ENCODE results near the gene ORC4. TPM values are rescaled to one million over a fixed set of nuclear protein-coding genes. Genes with fewer than 3 reads are reported as not detected.
"Not testable (repeated sequence)": the region's sequence is repeated elsewhere in the genome, so short reads cannot be mapped to it uniquely, and the experiment has no call there.

ORC4 gene
- polyA plus RNA-seq, 1 donor from 2014 or later = 42.7 TPM

DNA sequence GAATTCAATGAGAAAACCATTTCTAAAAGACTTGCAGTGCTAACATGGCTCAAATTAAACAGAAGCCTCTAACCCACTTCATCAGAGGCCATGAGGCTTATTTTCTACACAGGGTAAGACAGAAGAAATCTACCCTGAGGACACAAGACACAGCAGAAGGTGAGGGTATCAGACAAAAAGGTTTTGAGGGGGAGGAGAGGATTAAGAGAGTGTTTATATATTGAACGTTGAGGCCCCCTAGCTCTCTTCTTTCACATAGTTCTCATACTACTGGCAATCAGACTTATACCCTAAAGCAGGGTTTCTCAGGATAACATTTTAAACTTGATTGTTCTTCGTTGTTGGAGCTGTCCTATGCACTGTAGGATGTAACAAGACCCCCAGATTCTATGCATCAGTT, 21.4 kb downstream of the ORC4 start:
- Mint-ChIP-seq H3K4me3 (no peak overlapping the region), H3K36me3 (peaks cover 14% of the 10 kb centered on the region)

DNA sequence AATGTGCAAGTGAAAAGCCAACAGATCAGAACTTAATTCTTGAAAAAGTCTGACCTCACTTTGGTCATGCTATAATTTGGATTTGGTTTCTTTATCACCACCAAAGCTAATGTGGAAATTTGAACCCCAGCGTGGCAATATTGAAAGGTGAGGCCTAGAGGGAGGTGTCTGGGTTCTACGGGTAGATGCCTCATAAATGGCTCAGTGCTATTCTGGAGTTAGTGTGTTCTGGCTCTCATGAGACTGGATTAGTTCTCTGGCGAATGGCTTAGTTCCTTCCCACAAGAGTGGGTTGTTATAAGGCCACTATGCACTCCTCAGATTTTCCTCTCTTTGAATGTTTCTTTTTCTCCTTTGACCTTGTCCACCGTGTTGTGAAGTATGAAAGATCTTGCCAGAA, 22.3 kb downstream of the ORC4 start:
- Mint-ChIP-seq H3K4me3 (no peak overlapping the region), H3K27ac (peak overlapping the region in 1 of 3 donors; percentile 19), H3K27me3 (no peaks in the 10 kb centered on the region), H3K36me3 (peaks cover 14% of the 10 kb centered on the region), H3K9me3 (peaks cover 2 to 19% (median 5%) of the 10 kb centered on the region in 3 donors), H3K4me1 (peaks cover 26 to 41% (median 30%) of the 10 kb centered on the region in 3 donors)

More for the DNA sequence above, 21.4 kb downstream of the ORC4 start:
- H3K4me1 Mint-ChIP-seq = peaks cover 31 to 45% (median 34%) of the 10 kb centered on the region in 3 donors
- peak overlapping the region in 1 of 3 donors; percentile 19 for H3K27ac Mint-ChIP-seq
- H3K9me3 Mint-ChIP-seq = peaks cover 2 to 19% (median 5%) of the 10 kb centered on the region in 3 donors
- no peaks in the 10 kb centered on the region for H3K27me3 Mint-ChIP-seq

- H3K27ac Mint-ChIP-seq = no peak overlapping the region
- H3K36me3 Mint-ChIP-seq = peaks cover 11% of the 10 kb centered on the region
- H3K9me3 Mint-ChIP-seq = peaks cover 0 to 11% (median 0%) of the 10 kb centered on the region in 3 donors
- H3K4me3 Mint-ChIP-seq = no peak overlapping the region
- H3K4me1 Mint-ChIP-seq = peaks cover 20 to 39% (median 33%) of the 10 kb centered on the region in 3 donors
- H3K27me3 Mint-ChIP-seq = no peaks in the 10 kb centered on the region
Observed at GRCh38 chr2:147996828-147997227, 23.7 kb downstream of the ORC4 start.

GRCh38 chr2:147994965-147995364, 25.6 kb downstream of the ORC4 start:
- peaks cover 19 to 28% (median 22%) of the 10 kb centered on the region in 3 donors for H3K4me1 Mint-ChIP-seq

GRCh38 chr2:147989809-147990403, 30.6 kb downstream of the ORC4 start:
- peaks cover 9 to 19% (median 14%) of the 10 kb centered on the region in 3 donors for H3K4me1 Mint-ChIP-seq
- H3K36me3 Mint-ChIP-seq = peaks cover 9% of the 10 kb centered on the region
- peak overlapping the region in 1 of 3 donors; percentile 1 for H3K27ac Mint-ChIP-seq
- no peak overlapping the region for H3K4me3 Mint-ChIP-seq
- no peaks in the 10 kb centered on the region for H3K9me3 Mint-ChIP-seq
- H3K27me3 Mint-ChIP-seq = no peaks in the 10 kb centered on the region

More at GRCh38 chr2:147994965-147995364, 25.6 kb downstream of the ORC4 start:
- H3K27me3 Mint-ChIP-seq, H3K27ac Mint-ChIP-seq, H3K4me3 Mint-ChIP-seq: not testable (repeated sequence)
- H3K36me3 Mint-ChIP-seq = peaks cover 11% of the 10 kb centered on the region
- peaks cover 0 to 11% (median 0%) of the 10 kb centered on the region in 3 donors for H3K9me3 Mint-ChIP-seq

GRCh38 chr2:147989102-147989501, 31.4 kb downstream of the ORC4 start:
- no peaks in the 10 kb centered on the region for H3K9me3 Mint-ChIP-seq

GRCh38 chr2:147980940-147981528, 39.5 kb downstream of the ORC4 start:
- H3K27ac Mint-ChIP-seq = no peak overlapping the region
- peaks cover 8% of the 10 kb centered on the region for H3K36me3 Mint-ChIP-seq
- peaks cover 0 to 5% (median 0%) of the 10 kb centered on the region in 3 donors for H3K9me3 Mint-ChIP-seq
- no peaks in the 10 kb centered on the region for H3K27me3 Mint-ChIP-seq
- H3K4me3 Mint-ChIP-seq = no peak overlapping the region
- H3K4me1 Mint-ChIP-seq = peaks cover 17 to 37% (median 23%) of the 10 kb centered on the region in 3 donors

More at GRCh38 chr2:147989102-147989501, 31.4 kb downstream of the ORC4 start:
- Mint-ChIP-seq H3K4me3 (no peak overlapping the region), H3K27ac (no peak overlapping the region), H3K4me1 (peaks cover 8 to 23% (median 13%) of the 10 kb centered on the region in 3 donors), H3K27me3 (no peaks in the 10 kb centered on the region), H3K36me3 (peaks cover 7% of the 10 kb centered on the region)

DNA sequence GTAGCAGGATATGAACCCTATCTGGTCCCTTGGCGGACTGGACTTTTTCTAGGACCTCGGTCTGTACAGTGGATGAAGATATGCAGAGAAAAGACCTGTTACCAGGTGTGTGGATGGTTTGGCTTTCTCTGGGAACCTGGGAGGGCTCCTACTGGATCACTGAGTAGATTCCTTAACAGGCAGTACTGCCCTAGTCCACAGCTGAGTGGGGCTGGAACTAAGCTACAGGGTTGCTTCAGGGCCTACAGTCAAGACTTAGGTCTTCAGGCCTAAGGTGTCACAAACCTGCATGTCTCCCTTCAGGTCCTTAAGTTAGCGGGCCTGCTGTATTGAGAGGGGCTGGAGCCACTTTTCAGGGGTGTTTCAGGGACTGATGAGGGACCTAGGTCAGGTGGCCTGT, 42.9 kb downstream of the ORC4 start:
- Mint-ChIP-seq H3K27ac (no peak overlapping the region), H3K9me3 (peaks cover 0 to 5% (median 0%) of the 10 kb centered on the region in 3 donors), H3K27me3 (no peaks in the 10 kb centered on the region), H3K4me1 (peaks cover 14 to 23% (median 14%) of the 10 kb centered on the region in 3 donors), H3K36me3 (peaks cover 9% of the 10 kb centered on the region), H3K4me3 (no peak overlapping the region)

- Mint-ChIP-seq H3K27me3 (no peaks in the 10 kb centered on the region), H3K36me3 (peaks cover 11% of the 10 kb centered on the region), H3K4me1 (peaks cover 13 to 16% (median 15%) of the 10 kb centered on the region in 3 donors), H3K9me3 (peaks cover 0 to 5% (median 0%) of the 10 kb centered on the region in 3 donors), H3K27ac (no peak overlapping the region), H3K4me3 (no peak overlapping the region)
Observed at GRCh38 chr2:147976102-147976501, 44.4 kb downstream of the ORC4 start.

DNA sequence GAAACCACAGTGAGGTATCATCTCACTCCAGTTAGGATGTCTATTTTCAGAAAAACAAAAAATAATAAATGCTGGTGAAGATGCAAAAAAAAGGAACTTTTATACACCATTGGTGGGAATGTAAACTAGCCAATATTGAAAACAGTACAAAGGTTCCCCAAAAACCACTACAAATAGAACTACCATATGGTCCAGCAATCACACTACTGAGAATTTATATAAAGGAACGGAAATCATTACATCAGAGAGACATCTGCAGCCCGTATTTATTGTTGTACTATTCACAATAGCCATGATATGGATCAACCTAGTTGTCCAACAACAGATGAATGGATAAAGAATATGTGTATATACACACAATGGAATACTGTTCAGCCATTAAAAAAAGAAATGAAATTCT, 52.0 kb downstream of the ORC4 start:
- Mint-ChIP-seq H3K27me3 (no peaks in the 10 kb centered on the region), H3K36me3 (peaks cover 41% of the 10 kb centered on the region), H3K9me3 (peaks cover 3 to 37% (median 8%) of the 10 kb centered on the region in 3 donors), H3K4me3 (no peak overlapping the region), H3K27ac (no peak overlapping the region), H3K4me1 (peaks cover 0 to 10% (median 4%) of the 10 kb centered on the region in 3 donors)

- no peak overlapping the region for H3K4me3 Mint-ChIP-seq
- H3K36me3 Mint-ChIP-seq = peaks cover 8% of the 10 kb centered on the region
- no peaks in the 10 kb centered on the region for H3K9me3 Mint-ChIP-seq
- no peak overlapping the region for H3K27ac Mint-ChIP-seq
- H3K4me1 Mint-ChIP-seq = no peaks in the 10 kb centered on the region
- no peaks in the 10 kb centered on the region for H3K27me3 Mint-ChIP-seq
Observed at GRCh38 chr2:147952118-147952517, 68.4 kb downstream of the ORC4 start.

GRCh38 chr2:147945660-147946059, 74.9 kb downstream of the ORC4 start:
- H3K4me3 Mint-ChIP-seq = no peak overlapping the region
- peaks cover 5% of the 10 kb centered on the region for H3K36me3 Mint-ChIP-seq
- H3K27ac Mint-ChIP-seq = peak overlapping the region in 1 of 3 donors; percentile 42
- no peaks in the 10 kb centered on the region for H3K4me1 Mint-ChIP-seq
- no peaks in the 10 kb centered on the region for H3K9me3 Mint-ChIP-seq
- no peaks in the 10 kb centered on the region for H3K27me3 Mint-ChIP-seq

- no peaks in the 10 kb centered on the region for H3K9me3 Mint-ChIP-seq
- no peaks in the 10 kb centered on the region for H3K27me3 Mint-ChIP-seq
- H3K27ac Mint-ChIP-seq = no peak overlapping the region
- H3K4me3 Mint-ChIP-seq = no peak overlapping the region
- H3K4me1 Mint-ChIP-seq = no peaks in the 10 kb centered on the region
- peaks cover 4% of the 10 kb centered on the region for H3K36me3 Mint-ChIP-seq
Observed at GRCh38 chr2:147939313-147939712, 81.2 kb downstream of the ORC4 start.

- peaks cover 4% of the 10 kb centered on the region for H3K36me3 Mint-ChIP-seq
- no peaks in the 10 kb centered on the region for H3K9me3 Mint-ChIP-seq
- H3K4me1 Mint-ChIP-seq = no peaks in the 10 kb centered on the region
- no peak overlapping the region for H3K4me3 Mint-ChIP-seq
- H3K27ac Mint-ChIP-seq = no peak overlapping the region
- H3K27me3 Mint-ChIP-seq = no peaks in the 10 kb centered on the region
Observed at GRCh38 chr2:147937744-147938349, 82.7 kb downstream of the ORC4 start.

GRCh38 chr2:147934881-147935620, 85.5 kb downstream of the ORC4 start:
- Mint-ChIP-seq H3K4me1 (no peaks in the 10 kb centered on the region), H3K9me3 (no peaks in the 10 kb centered on the region), H3K27me3 (no peaks in the 10 kb centered on the region), H3K27ac (no peak overlapping the region), H3K4me3 (no peak overlapping the region), H3K36me3 (peaks cover 4% of the 10 kb centered on the region)

All from IgD-negative memory B cell (primary cell).